ENCODE data around the gene MTG1.

Gene MTG1, protein sequence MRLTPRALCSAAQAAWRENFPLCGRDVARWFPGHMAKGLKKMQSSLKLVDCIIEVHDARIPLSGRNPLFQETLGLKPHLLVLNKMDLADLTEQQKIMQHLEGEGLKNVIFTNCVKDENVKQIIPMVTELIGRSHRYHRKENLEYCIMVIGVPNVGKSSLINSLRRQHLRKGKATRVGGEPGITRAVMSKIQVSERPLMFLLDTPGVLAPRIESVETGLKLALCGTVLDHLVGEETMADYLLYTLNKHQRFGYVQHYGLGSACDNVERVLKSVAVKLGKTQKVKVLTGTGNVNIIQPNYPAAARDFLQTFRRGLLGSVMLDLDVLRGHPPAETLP

DNA sequence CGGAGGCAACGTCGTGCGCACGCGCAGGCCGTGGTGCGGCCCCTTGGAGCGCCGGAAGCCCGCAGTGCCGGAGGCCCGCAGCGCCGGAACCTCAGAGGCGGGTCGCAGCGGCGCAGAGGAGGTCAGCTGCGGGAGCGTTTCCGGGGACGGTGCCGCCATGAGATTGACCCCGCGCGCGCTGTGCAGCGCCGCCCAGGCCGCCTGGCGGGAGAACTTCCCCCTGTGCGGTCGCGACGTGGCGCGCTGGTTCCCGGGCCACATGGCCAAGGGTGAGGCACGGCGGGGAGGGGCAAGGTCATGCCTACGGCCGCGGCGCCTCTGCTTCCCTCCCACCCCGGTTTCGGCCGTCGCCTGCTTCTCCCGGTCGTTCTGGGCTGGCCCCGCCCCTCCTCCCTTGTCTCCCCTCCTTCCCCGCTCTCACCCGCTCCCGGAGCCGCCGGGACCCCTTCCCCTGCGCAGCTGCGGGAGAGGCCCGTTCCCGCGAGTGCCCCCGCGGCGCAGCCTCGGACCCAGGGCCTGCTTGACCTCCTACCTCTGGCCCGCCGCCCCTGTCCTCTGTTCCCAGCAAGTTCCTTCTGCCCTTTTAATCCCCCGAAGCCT, at the start of gene MTG1:
Gene MTG1 (plus strand): TSS at position 94 of the 600 bp plus-strand sequence. CDS start 64 bp downstream, at position 158.
- ATAC-seq (peak; percentile 79), DNase-seq (ENCODE audit: low spot score in 2 of 2) (peak; percentile 96 to 99)
- Mint-ChIP-seq H3K36me3 (peaks cover 58% of the 10 kb centered on the region), H3K9me3 (no peaks in the 10 kb centered on the region), H3K4me3 (peak within 1 kb of the TSS; percentile 94), H3K27ac (peak within 1 kb of the TSS; percentile 96), H3K4me1 (peaks cover 54% of the 10 kb centered on the region)

DNA sequence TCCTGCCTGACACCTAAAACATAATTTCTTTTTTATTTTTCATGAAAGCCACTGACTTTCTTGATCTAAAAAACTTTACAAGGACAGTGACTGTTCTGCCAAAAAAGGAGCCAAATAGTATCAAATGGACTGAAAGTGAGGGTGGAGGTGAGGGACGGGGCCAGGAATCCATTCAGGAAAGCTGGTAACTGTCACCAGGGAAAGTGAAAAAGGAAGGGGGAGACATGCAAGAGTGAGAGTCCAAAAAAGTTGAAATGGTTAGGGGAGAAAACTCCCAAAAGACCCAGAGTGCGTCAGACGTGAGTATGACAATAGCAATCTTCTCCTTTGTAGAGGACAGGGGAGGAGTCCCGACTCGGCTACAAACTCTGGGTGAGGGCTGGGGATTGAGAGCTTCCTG, 49.7 kb upstream of the MTG1 start:
- ATAC-seq, result no peak
- peaks cover 6% of the 10 kb centered on the region for H3K4me1 Mint-ChIP-seq
- peaks cover 3% of the 10 kb centered on the region for H3K36me3 Mint-ChIP-seq
- H3K4me3 Mint-ChIP-seq, result no peak overlapping the region
- no peaks in the 10 kb centered on the region for H3K9me3 Mint-ChIP-seq
- no peak for DNase-seq (ENCODE audit: low spot score in 2 of 2)
- H3K27ac Mint-ChIP-seq, result no peak overlapping the region

DNA sequence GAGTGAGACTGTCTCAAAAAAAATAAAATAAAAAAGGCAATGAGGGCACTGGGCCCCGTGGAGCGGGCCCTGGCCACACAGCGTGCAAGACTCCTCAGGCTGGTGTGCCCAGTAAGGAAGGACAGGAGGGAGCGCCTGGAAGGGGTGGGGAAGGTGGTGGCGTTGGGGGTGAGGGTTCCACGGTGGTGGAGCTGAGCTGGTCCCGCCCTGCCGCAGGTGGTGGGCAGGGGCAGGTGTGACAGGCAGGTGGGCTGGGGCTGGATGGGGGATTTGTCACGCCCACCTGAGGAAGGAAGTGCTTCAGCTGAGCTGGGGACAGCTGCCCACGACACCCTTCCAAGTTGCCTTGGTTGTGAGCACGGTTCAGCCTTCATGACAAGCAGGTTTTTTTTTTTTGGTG, 47.5 kb upstream of the MTG1 start:
- H3K4me1 Mint-ChIP-seq, result peaks cover 9% of the 10 kb centered on the region
- ATAC-seq, result no peak
- no peaks in the 10 kb centered on the region for H3K9me3 Mint-ChIP-seq
- DNase-seq (ENCODE audit: low spot score in 2 of 2), result no peak
- peaks cover 7% of the 10 kb centered on the region for H3K36me3 Mint-ChIP-seq
- no peak overlapping the region for H3K27ac Mint-ChIP-seq
- H3K4me3 Mint-ChIP-seq, result no peak overlapping the region

DNA sequence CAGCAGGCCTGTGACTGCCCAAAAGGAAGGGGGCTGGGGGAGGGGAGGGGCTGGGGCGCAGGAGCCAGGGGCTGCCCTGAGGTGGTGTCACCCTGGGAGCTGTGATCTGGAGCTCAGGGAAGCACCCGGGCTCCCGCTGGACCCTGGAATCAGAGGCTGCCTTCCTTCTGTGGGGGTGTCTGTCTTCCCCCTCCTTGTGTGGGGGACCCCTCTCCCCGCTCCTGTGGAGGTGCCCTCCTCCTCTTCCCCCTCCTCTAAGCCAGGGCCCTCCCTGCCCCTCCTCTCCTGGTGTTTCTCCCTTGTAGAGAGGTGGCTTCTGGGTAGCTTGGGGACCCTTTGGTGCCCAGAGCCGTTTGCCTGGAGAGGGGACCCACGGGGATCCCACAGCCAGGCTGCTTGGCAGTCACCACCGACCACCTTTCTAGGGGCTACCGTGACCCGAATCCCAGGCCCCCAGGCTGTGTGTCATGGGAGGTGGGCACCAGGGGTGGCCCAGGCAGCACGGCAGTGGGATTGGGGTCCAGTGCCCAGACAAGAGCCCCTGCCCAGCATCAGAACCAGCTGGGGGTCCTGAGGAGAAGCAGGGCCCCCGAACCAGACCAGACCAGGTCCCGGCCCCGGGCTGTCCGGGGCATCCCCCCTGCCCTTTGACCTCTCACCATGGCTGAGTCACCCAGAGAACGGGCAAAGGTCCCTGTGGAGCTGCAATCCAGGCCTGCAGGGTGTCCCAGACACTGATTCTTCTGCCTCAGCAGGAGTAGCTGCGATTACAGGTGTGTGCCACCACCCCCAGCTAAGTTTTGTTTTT, 46.0 kb upstream of the MTG1 start:
- Mint-ChIP-seq H3K4me3 (no peak overlapping the region), H3K4me1 (peaks cover 9% of the 10 kb centered on the region), H3K27ac (no peak overlapping the region), H3K9me3 (no peaks in the 10 kb centered on the region), H3K36me3 (peaks cover 7% of the 10 kb centered on the region)
- ATAC-seq (no peak), DNase-seq (ENCODE audit: low spot score in 2 of 2) (no peak)

DNA sequence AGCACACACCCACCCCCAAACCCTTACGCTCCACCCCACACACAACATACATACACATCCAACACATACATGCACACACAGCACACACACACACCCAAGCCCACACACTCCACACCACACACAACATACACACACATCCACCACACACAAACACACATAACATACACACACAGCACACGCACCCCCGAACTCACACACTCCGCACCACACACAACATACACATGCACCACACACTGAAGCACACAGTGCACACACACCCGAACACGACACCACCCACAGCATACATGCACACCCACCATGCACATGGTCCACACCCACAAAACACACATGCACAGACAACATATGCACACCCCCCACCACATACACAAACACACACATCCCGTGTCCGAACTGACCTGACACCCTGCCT, 44.8 kb upstream of the MTG1 start:
- H3K4me1 Mint-ChIP-seq, result peaks cover 9% of the 10 kb centered on the region
- no peak overlapping the region for H3K4me3 Mint-ChIP-seq
- no peaks in the 10 kb centered on the region for H3K9me3 Mint-ChIP-seq
- no peak overlapping the region for H3K27ac Mint-ChIP-seq
- DNase-seq (ENCODE audit: low spot score in 2 of 2) (no peak), ATAC-seq (no peak)
- H3K36me3 Mint-ChIP-seq, result peaks cover 7% of the 10 kb centered on the region

DNA sequence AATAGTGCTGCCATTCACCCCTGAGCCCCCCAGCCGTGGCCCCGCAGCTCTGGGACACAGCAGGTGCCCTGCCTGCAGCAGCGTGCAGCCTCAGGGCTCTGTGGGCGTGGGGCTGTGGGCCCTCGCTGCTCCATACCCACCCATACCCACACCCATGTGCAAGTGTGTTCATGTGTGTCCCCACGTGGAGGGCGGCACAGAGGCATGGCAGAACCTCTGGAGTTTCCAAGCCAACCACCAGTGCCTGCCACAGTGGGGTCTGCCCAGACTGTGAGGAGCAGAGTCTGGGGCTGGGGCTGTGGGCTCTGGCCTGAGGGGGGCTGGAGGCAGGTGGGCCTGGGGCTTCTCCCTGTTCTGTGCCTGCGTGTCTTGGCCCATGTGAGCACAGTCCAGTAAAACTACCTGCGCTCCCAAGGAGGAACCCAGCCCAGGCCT, 44.4 kb upstream of the MTG1 start:
- H3K27ac Mint-ChIP-seq, result no peak overlapping the region
- peaks cover 7% of the 10 kb centered on the region for H3K36me3 Mint-ChIP-seq
- no peak for DNase-seq (ENCODE audit: low spot score in 2 of 2)
- H3K4me1 Mint-ChIP-seq, result peaks cover 9% of the 10 kb centered on the region
- no peak overlapping the region for H3K4me3 Mint-ChIP-seq
- no peak for ATAC-seq
- H3K9me3 Mint-ChIP-seq, result no peaks in the 10 kb centered on the region

DNA sequence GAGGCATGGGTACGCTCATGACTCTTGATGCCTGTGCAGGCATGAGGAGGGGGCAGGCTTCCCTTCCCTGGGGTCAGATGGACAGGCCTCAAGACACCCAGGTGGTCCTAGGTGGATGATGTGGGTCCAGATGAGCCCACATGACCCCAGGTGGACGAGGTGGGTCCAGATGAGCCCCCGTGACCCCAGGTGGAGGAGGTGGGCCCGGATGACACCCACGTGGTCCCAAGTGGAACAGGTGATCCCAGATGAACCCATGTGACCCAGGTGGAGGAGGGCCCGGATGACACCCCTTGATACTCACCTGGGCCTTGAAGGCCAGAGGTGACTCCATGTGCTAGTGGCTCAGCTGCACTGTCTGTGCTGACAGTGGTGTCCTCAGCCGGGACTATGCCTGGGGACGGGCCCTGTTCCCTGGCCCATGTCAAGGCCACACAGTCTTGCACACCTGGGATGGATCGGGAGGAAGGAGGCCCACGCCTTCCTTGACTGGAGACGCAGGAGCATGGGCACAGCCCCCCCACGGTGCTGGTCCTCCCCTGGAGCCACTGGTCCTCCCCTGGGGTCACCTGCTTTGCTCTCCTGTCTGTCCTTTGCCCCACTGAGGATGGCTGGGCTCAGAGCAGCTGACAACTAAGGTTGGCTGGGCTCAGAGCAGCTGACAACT, 43.5 kb upstream of the MTG1 start:
- ATAC-seq, result no peak
- DNase-seq (ENCODE audit: low spot score in 2 of 2), result no peak

DNA sequence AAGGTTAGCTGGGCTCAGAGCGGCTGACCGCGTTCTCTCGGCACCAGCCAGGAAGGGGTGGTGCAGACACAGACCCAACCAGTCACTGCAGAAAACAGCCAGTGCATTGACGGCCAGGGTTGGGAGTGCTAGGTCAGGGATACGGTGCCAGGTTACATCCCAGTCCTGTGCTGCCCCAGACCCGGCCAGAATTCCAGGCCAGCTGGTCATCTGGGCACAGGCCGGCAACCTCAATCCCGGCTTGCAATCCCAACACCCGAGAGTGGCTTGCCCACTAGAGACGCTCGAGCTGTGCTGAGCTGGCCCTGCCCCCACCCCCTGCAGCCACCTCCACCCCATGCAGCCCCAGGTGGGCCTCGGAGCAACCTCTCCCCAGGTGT, 43.0 kb upstream of the MTG1 start:
- ATAC-seq (no peak), DNase-seq (ENCODE audit: low spot score in 2 of 2) (no peak)

More for the DNA sequence above, 43.5 kb upstream of the MTG1 start:
- Mint-ChIP-seq H3K36me3 (peaks cover 7% of the 10 kb centered on the region), H3K4me3 (no peak overlapping the region), H3K27ac (no peak overlapping the region), H3K4me1 (peaks cover 9% of the 10 kb centered on the region), H3K9me3 (no peaks in the 10 kb centered on the region)

DNA sequence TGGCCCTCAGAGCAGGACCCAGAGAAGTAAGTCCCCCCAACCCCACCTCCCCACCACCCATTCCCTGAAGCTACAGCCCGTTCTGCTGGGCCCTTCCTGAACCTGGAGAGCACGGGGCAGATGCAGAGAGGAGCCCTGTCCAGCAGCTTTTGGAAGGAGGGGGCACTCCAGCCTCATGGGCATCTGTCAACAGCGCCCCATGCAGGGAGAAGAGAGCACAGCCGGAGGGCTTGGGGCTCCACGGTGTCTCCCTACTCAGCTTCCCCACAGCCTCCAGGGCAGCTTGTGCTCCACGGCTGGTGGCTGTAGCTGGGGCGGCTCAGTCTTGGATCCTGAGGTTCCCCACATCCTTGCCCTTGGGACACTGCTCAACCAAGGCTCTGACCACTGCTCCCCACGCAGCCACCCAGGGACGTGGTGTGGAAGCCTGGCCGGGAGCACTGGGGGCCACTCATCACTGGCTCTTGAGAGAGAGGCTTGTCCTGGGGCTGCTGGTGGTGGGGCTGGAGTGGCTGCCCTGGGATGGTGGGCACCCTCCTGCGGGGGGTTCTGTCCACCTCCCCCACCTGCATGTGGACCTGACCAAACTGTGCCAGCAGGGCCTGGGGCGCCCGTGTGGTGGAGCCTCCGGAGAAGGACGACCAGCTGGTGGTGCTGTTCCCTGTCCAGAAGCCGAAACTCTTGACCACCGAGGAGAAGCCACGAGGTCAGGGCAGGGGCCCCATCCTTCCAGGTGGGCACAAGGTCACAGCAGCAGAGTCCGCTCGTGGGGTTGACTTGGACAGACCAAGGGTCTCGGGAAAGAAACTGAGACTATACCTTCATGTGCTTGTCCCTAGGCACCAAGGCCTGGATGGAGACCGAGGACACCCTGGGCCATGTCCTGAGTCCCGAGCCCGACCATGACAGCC, 42.3 kb upstream of the MTG1 start:
- ATAC-seq (no peak), DNase-seq (ENCODE audit: low spot score in 2 of 2) (no peak)
- Mint-ChIP-seq H3K4me1 (peaks cover 15% of the 10 kb centered on the region), H3K27ac (no peak overlapping the region), H3K36me3 (peaks cover 7% of the 10 kb centered on the region), H3K4me3 (no peak overlapping the region), H3K9me3 (no peaks in the 10 kb centered on the region)

More for the DNA sequence above, 43.0 kb upstream of the MTG1 start:
- Mint-ChIP-seq H3K27ac (no peak overlapping the region), H3K36me3 (peaks cover 7% of the 10 kb centered on the region), H3K4me3 (no peak overlapping the region), H3K9me3 (no peaks in the 10 kb centered on the region), H3K4me1 (peaks cover 11% of the 10 kb centered on the region)

DNA sequence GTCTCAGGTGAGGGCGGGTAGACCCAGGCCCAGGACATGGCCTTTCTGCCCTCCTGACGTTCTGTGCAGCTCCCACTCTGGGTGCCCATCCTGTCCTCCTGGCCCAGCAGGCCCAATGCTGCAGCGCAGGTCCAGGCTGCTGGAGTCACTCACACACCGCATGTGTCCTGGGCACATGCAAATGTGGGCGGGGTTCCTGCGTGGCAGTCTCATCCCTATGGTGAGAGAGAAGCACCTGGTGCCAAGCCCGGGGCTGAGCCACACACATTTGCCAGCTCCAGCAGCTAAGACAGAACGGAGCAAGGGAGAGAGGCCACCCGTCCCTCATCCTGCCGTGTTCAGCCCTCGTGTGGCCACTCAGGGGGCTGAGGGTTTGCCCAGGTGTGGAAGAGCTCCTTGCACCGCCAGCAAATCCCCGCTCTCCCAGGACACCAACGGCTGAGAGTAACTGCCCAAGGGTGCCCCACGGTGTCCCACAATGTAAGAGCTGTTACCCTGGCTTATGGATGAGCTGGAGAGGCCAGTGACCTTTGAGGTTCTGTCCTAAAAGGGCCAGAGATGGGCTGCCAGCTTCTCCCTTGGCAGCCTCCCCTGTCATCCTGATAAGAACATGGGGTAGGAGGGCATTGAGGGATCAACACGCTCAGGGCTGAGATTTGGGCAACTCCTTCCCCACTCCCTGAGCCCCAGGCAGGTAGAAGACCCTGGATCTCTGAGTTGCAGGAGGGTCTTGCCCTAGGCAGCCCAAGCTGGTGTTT, 40.6 kb upstream of the MTG1 start:
- Mint-ChIP-seq H3K4me3 (no peak overlapping the region), H3K27ac (no peak overlapping the region), H3K4me1 (peaks cover 15% of the 10 kb centered on the region), H3K9me3 (no peaks in the 10 kb centered on the region), H3K36me3 (peaks cover 7% of the 10 kb centered on the region)
- ATAC-seq (no peak), DNase-seq (ENCODE audit: low spot score in 2 of 2) (no peak)

DNA sequence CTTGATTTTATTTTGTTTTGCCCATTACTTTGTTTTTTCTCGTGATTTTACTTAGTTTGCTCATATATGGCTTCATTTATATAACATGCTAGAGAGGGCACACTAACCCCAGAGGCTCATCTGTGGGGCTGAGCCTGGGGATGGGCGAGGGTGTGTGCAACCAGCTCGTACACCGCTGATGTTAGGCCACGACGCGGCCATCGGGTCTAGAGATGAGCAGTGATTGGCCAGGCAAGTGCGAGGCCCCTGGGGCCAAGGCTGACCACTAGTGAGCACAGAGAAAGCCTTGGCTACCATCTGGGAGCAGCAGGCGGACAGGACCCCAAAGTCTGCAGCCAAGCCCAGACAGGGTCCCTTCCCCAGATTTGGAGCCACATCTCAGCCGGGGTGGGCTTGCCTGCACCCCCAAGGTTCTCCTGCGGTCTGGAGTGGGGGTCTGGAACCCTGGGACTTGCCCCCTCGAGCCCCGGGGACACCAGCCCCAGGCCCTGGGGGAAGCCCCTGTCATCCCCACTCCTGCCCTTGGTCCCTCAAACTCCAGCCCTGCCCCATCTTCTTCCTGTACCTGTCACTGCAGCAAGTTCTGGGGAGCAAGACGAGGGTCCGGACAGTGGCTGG, 39.9 kb upstream of the MTG1 start:
- no peak for DNase-seq (ENCODE audit: low spot score in 2 of 2)
- no peak for ATAC-seq
- no peak overlapping the region for H3K4me3 Mint-ChIP-seq
- H3K9me3 Mint-ChIP-seq, result no peaks in the 10 kb centered on the region
- H3K4me1 Mint-ChIP-seq, result peaks cover 10% of the 10 kb centered on the region
- no peak overlapping the region for H3K27ac Mint-ChIP-seq
- H3K36me3 Mint-ChIP-seq, result peaks cover 5% of the 10 kb centered on the region

DNA sequence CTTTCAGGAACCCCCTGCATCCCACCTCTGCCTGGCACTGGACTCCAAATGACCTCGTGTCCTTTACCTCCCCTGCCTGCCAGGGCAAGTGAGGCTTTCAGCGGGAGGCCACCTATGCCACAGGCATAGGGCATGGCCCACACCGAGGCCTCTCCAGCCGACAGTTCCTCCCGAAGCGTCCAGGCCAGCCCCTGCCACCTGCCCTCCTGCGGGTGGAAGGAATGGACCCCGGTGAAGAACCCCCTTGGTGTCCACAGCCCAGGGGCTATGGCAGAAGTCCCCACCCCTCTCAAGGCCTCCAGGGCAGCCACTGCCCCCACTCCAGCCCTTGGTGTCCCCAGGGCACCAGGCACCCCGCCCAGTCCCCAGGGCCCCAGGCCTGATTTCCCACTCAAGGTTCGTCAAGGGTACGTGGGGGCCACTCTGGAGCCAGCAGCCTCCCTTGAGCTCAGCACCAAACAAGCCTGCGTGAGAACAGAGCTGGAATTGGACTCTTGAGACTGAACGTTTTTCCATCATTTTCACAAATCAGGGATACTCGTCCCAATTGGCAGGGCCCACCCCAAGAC, 39.2 kb upstream of the MTG1 start:
- DNase-seq (ENCODE audit: low spot score in 2 of 2), result no peak
- Mint-ChIP-seq H3K27ac (no peak overlapping the region), H3K36me3 (no peaks in the 10 kb centered on the region)

DNA sequence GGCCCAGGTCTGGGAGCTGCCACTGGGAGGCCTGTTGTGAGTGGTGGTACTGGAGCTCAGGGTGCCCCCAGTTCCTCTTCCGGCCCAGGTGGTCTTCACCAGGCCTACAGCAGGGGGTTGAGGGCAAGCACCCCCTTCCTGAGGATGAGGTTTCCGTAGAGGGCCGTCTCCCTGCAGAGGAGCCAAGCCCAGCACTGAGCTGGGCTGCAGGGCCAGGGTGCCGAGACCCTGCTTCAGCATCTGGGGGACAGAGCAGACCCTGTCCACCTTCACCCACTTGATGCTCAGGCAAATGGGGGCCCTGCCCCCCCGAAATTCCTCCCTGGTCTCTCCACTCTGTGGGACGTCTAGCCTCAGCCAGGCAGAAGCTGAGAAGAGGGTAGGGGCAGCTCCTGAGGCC, 38.7 kb upstream of the MTG1 start:
- Mint-ChIP-seq H3K4me1 (peaks cover 6% of the 10 kb centered on the region), H3K9me3 (no peaks in the 10 kb centered on the region), H3K36me3 (no peaks in the 10 kb centered on the region), H3K27ac (no peak overlapping the region), H3K4me3 (no peak overlapping the region)
- no peak for DNase-seq (ENCODE audit: low spot score in 2 of 2)
- ATAC-seq, result no peak

More for the DNA sequence above, 39.2 kb upstream of the MTG1 start:
- no peak for ATAC-seq
- Mint-ChIP-seq H3K4me3 (no peak overlapping the region), H3K4me1 (peaks cover 6% of the 10 kb centered on the region), H3K9me3 (no peaks in the 10 kb centered on the region)
